Choroid plexus epithelial cell (primary cell): ENCODE data around the gene GSTM1.
A peak's percentile ranks its signal among the peaks of the same experiment; 100 is the strongest.

Experiments
- DNase-seq: peaks from one replicate; pipeline ENCODE4 v3.0.0-alpha.2; 2010; ENCODE audit warnings: low read depth
- H3K4me3 ChIP-seq: 2 replicates; pipeline ENCODE4 v1.5.1; 2011; ENCODE audit warnings: low read depth, mild to moderate bottlenecking, control low read depth, low read length, moderate library complexity
- CTCF ChIP-seq: conservative IDR thresholded peaks from 2 replicates; pipeline ENCODE4 v1.5.1; 2011; ENCODE audit warnings: low read depth, mild to moderate bottlenecking, control low read depth, inconsistent platforms, low read length, moderate library complexity

The GSTM1 gene

GRCh38 chr1:109721971-109722370, 34.4 kb downstream of the GSTM1 start:
- no peak for TF ChIP-seq CTCF
- H3K4me3 ChIP-seq: no peak overlapping the region
- DNase-seq: no peak

DNA sequence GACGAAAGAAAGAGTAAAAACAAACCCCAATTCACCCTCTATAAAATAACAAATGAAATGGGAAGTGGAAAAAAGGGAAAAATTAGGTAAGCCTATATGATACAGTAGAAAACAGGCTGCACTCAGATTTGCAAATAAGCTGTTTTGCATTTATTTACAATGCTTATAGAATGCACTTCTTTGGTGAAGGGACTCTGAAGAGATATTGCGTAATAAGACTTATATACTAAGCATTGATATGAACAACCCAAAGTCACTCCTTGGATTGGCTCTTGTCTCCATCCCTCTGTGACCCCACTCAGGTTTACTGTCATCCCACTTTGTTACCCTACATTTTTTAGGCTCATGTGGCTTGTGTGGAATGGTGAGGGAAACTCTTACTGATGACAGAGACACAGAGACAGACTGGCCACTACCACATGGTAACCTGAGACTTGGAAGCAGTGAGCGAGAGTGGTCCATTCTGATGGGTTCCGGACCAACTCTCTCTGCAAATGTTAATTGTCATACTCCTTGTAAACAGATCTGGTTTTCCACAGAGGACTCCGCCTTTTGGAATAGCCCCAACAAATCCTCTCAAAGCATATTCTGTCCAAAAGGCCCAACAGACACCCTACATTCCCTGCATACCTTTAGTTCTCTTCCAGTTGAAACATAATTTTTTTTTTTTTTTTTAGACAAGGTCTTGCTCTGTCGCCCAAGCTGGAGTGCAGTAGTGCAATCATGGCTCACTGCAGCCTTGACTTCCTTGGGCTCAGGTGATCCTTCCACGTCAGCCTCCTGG, 35.5 kb downstream of the GSTM1 start:
- peak; percentile 25 for DNase-seq
- no peak for TF ChIP-seq CTCF
- no peak overlapping the region for H3K4me3 ChIP-seq

DNA sequence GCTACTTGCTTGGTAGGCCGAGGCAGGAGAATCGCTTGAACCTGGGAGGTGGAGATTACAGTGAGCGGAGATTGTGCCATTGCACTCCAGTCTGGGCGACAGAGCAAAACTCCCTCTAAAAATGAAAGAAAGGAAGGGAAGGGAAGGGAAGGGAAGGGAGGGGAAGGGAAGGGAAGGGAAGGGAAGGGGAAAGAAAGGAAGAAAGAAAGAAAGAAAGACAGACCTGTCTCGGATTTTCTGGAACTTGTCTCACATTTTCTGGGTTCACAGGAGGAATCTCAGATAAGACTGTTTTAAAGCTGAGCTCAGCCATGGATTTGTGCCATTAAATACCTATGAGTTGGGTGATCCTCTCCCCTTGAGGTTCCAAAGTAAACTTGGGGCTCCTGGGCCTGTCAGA, 37.3 kb downstream of the GSTM1 start:
- no peak for TF ChIP-seq CTCF
- DNase-seq: no peak
- no peak overlapping the region for H3K4me3 ChIP-seq

DNA sequence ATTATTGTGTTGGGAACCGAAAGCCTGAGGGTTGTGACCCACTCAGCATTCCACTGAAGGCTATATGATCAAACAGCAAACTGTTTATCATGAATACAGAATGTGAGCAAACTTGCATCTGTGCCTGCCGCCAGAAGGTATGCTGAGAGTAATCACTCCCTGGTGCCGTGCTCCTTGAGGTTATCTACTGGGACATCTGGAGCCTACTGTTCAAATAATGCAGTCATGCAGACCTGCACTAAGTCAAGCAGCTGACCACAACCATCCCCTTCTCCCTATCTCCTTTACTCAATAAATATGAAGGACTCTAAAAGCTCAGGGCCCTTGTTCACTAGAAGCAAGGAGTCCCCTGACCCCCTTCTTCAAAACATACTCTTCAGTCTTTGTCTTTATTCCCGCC, 37.9 kb downstream of the GSTM1 start:
- no peak for DNase-seq
- H3K4me3 ChIP-seq: no peak overlapping the region
- TF ChIP-seq CTCF: no peak

DNA sequence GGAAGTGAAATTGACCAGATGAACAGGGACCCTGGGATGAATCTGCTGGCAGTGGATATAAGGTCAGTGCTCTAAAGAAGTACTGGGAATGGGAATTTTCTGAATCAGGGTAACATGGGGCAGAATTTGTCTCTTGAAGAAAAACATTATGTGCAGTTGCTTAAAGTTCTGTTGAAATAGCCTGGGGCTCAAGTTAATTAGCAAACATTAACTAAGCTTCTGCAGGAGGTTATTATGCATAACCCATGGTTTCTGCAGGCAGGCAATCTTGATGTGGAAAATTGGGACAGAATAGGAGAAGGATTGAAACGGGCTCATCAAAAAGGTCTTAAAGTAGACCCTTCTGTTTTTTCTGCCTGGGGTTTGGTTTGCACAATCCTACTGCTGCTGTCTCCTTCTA, 38.4 kb downstream of the GSTM1 start:
- DNase-seq: no peak
- TF ChIP-seq CTCF: no peak
- H3K4me3 ChIP-seq: no peak overlapping the region

DNA sequence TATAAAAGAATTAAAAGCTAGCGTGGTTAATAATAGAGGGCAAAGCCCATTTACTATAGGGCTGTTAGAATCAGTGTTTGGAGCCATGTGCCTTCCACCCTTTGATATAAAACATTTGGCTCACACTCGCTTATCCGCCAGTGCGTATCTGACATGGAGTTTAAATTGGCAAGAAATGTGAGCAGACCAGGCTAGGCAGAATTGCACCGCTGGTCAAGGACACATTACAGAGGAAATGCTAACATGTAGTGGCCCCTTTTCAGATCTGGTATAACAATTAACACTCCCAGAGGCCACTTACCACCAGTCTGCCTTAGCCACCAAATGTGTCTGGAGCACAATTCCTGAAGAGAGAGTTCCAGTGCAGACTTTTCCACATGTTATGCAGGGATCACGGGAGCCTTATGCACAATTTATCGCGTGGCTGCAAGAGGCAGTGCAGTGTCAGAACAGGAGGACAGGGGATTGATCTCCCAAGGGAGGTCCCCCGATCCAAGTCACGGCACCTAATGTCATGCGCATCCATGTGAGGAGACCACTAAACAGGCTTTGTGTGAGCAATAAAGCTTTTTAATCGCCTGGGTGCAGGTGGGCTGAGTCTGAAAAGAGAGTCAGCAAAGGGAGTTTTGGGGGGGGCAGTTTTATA, 39.2 kb downstream of the GSTM1 start:
- TF ChIP-seq CTCF: no peak
- H3K4me3 ChIP-seq: no peak overlapping the region
- no peak for DNase-seq

GRCh38 chr1:109728870-109729269, 41.3 kb downstream of the GSTM1 start:
- TF ChIP-seq CTCF: no peak
- DNase-seq: no peak
- H3K4me3 ChIP-seq: no peak overlapping the region
